ENCODE data around the gene PDAP1.

PDAP1 gene

DNA sequence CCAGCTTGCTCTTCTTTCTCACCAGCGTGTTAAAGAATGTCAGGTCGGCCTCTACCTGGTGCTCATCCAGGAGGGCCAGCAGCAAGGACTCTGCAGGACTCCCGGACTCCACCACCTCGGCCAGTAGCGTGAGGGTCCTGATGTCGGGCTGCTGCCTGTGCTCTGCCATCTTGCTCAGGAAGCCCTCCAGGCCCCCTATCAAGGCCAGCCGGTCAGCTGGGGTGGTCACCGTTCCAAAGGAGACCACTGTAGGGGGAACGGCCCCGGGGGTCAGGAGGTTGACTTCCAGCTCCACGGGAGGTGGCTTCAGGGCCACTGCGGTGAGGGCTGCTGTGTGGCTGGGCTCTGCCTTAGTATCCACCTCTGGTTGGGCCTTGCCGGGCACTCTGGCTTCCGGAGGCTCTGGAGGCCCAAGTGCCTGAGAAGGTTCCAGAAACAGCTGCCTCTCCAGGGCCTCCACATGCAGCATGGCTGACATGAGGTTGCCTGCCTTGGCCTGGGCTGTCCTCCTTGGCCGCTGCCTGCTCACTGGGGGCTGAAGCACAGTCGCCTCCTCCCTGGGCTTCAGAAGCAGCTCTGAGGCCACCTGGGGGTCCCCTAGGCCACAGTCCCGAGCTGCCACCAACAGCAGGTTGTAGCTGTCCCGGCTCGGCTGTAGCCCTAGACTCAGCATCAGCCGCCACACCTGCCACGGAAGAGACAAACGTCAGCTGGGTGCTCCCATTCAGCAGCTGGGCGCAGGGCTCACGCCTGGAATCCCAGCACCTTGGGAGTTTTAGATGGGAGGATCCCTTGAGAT is 16.7 kb upstream of the PDAP1 start:
- no peak for DNase-seq (ENCODE audit: low read depth in 2 of 2)
- no peak overlapping the region for H3K4me3 ChIP-seq (replicated peaks in 1 of 2; ENCODE audit: low read depth in 2 of 2, low read length in 2 of 2)
- TF ChIP-seq, protein P1, sequence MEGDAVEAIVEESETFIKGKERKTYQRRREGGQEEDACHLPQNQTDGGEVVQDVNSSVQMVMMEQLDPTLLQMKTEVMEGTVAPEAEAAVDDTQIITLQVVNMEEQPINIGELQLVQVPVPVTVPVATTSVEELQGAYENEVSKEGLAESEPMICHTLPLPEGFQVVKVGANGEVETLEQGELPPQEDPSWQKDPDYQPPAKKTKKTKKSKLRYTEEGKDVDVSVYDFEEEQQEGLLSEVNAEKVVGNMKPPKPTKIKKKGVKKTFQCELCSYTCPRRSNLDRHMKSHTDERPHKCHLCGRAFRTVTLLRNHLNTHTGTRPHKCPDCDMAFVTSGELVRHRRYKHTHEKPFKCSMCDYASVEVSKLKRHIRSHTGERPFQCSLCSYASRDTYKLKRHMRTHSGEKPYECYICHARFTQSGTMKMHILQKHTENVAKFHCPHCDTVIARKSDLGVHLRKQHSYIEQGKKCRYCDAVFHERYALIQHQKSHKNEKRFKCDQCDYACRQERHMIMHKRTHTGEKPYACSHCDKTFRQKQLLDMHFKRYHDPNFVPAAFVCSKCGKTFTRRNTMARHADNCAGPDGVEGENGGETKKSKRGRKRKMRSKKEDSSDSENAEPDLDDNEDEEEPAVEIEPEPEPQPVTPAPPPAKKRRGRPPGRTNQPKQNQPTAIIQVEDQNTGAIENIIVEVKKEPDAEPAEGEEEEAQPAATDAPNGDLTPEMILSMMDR (IDR thresholded peaks at IDR 0.05; ENCODE audit: low read depth, low read length): no peak

DNA sequence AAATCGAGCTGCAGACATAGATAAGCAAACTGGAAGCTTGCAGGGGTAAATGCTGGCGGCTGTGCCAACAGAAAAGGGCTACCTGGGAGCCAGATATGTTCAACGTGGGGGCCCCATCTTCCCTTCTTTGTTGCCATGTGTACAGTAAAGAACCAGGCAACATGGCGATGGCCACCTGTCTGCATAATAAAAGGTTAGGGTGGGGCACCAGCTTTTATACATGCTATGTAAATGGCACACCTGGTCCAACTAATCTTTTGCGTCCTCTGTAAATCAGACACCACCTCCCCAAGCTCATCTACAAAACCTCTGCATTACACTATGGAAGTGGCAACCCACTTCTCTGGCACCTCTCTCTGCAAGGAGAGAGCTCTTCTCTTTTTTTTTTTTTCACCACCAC is 14.2 kb upstream of the PDAP1 start:
- TF ChIP-seq, protein P1 (IDR thresholded peaks at IDR 0.05; ENCODE audit: low read depth, low read length): no peak
- no peak for DNase-seq (ENCODE audit: low read depth in 2 of 2)
- no peak overlapping the region for H3K4me3 ChIP-seq (replicated peaks in 1 of 2; ENCODE audit: low read depth in 2 of 2, low read length in 2 of 2)

DNA sequence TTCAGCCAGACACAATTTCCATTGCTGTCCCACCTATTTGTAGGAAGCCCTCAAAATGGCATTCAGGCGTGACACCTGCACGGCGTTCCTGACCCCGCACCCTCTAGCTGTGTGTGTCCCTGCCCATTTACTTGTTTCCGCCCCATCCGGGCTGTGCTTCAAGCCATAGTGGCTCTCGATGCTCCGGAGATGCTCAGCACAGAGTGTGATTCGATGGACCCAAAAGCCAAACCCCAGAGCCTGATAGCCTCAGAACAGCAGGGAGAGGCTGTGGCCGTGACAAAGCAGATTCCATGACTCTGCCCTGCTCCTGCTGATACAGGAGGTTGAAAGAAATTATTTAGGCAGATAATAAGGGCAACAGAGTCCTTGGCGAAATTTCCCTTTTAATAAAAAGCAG is 13.8 kb upstream of the PDAP1 start:
- no peak overlapping the region for H3K4me3 ChIP-seq (replicated peaks in 1 of 2; ENCODE audit: low read depth in 2 of 2, low read length in 2 of 2)
- no peak for DNase-seq (ENCODE audit: low read depth in 2 of 2)
- TF ChIP-seq, protein P1 (IDR thresholded peaks at IDR 0.05; ENCODE audit: low read depth, low read length): no peak

DNA sequence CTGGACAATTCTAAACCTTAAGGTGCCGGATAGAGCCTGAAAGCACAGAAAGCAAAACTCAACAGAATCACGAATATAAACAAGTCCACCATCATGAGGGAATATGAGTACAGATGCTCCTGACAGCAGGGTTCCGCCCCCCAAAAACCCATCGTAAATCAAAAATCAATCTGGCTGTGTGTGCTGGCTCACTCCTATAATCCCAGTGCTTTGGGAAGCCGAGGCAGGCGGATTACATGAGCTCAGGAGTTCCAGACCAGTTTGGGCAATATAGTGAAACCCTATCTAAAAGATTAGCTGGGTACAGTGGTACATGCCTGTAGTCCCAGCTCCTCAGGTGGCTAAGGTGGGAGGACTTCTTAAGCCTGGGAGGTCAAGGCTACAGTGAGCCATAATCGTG is 12.6 kb upstream of the PDAP1 start:
- DNase-seq (ENCODE audit: low read depth in 2 of 2): no peak
- TF ChIP-seq, protein P1 (IDR thresholded peaks at IDR 0.05; ENCODE audit: low read depth, low read length): no peak
- no peak overlapping the region for H3K4me3 ChIP-seq (replicated peaks in 1 of 2; ENCODE audit: low read depth in 2 of 2, low read length in 2 of 2)

DNA sequence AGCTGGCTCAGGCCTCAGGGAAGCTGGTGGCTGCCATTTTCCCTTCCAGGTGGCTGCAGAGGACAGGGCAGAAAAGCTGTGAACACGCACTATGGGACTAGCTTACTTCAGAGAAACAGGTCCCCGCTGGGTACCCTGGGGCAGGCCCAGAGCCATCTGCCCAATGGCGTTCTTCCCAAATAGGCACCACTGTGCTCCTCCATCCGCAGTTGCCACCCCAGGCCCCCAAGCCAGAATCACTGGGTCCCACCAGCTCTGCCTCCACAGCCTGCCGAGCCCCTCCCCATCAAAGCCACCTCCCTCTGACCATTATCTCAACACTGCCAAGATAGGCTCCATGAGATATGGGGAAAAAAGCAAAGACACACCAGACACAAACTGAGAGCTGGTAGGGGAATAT is 11.8 kb upstream of the PDAP1 start:
- no peak overlapping the region for H3K4me3 ChIP-seq (replicated peaks in 1 of 2; ENCODE audit: low read depth in 2 of 2, low read length in 2 of 2)
- TF ChIP-seq, protein P1 (IDR thresholded peaks at IDR 0.05; ENCODE audit: low read depth, low read length): no peak
- no peak for DNase-seq (ENCODE audit: low read depth in 2 of 2)

DNA sequence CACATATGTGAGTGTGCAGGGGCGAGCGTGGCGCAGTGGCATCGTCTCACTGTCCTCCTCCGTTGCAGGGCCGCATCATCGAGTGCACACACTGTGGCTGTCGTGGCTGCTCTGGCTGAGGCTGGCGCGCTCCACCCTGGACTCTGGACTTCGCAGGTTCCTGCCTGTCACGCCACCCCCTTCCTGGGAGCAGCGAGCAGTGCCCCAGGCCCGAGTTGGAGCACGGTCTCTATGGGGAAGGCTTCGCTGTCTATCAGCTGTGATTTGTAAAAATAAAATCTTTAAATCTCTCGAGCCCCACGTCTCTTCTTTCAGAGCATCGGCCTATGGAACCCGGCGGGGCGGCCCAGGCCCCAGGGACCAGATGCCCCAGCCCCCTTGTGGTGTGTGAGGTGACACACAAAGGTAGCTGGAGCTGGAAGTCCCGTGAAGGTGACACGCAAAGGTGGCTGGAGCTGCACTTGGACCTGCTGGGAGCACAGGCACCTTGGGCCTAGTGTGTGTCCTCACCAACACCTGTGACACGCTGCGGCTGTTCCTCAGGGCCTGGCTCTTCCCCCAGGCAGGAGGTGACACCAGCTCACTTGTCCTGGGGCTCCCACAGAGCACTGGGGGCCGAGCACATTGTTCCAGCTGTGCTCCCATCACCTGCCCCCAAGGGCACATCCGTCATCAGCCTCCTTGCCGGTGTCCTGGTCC is 11.1 kb upstream of the PDAP1 start:
- no peak overlapping the region for H3K4me3 ChIP-seq (replicated peaks in 1 of 2; ENCODE audit: low read depth in 2 of 2, low read length in 2 of 2)
- no peak for DNase-seq (ENCODE audit: low read depth in 2 of 2)
- TF ChIP-seq, protein P1 (IDR thresholded peaks at IDR 0.05; ENCODE audit: low read depth, low read length): no peak
